ENCODE data around the gene RILPL2.

- TF ChIP-seq CTCF (IDR thresholded peaks at IDR 0.05) (no peak), POLR2A (IDR thresholded peaks at IDR 0.05) (no peak)
These were observed 49.3 kb upstream of the RILPL2 start for GRCh38 chr12:123485756-123486155.
